ENCODE results near the gene SPACA7. TPM values are rescaled to one million over a fixed set of nuclear protein-coding genes. Genes with fewer than 3 reads are reported as not detected.

Gene SPACA7
- total RNA-seq, 1 experiment from 2014 or later = not detected

- Histone ChIP-seq H3K4me1 (ENCODE audit: control insufficient read depth in 1 of 2, insufficient read depth in 2 of 2, low read length in 2 of 2) (no peaks in the 10 kb centered on the region), H3K79me2 (ENCODE audit: insufficient read depth, low read length) (no peaks in the 10 kb centered on the region), H3K9ac (ENCODE audit: low read length) (no peak overlapping the region), H2AFZ (ENCODE audit: low read depth, low read length, poor library complexity, severe bottlenecking) (no peak overlapping the region), H3K27ac (ENCODE audit: low read depth, low read length) (no peak overlapping the region), H3K36me3 (ENCODE audit: control insufficient read depth in 1 of 2, insufficient read depth in 2 of 2, low read length in 2 of 2) (no peaks in the 10 kb centered on the region), H4K20me1 (ENCODE audit: insufficient read depth) (no peaks in the 10 kb centered on the region), H3K9me2 (ENCODE audit: insufficient read depth) (no peaks in the 10 kb centered on the region), H3K27me3 (ENCODE audit: insufficient read depth, low read length) (no peaks in the 10 kb centered on the region), H3K9me3 (ENCODE audit: control insufficient read depth in 1 of 2, insufficient read depth in 1 of 2, low read depth in 1 of 2, low read length in 2 of 2) (no peaks in the 10 kb centered on the region), H3K4me2 (ENCODE audit: low read length) (no peak overlapping the region), H3K4me3 (replicated peaks in 1 of 2; ENCODE audit: low read depth in 1 of 2, low read length in 2 of 2) (no peak overlapping the region)
- ATAC-seq (no peak), DNase-seq (ENCODE audit: low read depth, low spot score) (no peak)
- TF ChIP-seq SP1 (IDR thresholded peaks at IDR 0.05; ENCODE audit: low read depth) = no peak
- TF ChIP-seq SRF (IDR thresholded peaks at IDR 0.05; ENCODE audit: low read depth) = no peak
- no peak for TF ChIP-seq TCF7L2 (IDR thresholded peaks at IDR 0.05; ENCODE audit: borderline replicate concordance, extremely low read depth, insufficient read depth, insufficient read length)
- TF ChIP-seq POLR2AphosphoS5 (IDR thresholded peaks at IDR 0.05; ENCODE audit: low read depth, low read length) = no peak
- TF ChIP-seq FOSL1 (IDR thresholded peaks at IDR 0.05; ENCODE audit: low read depth) = no peak
- TF ChIP-seq MAX (IDR thresholded peaks at IDR 0.05) = no peak
- TF ChIP-seq, protein P1, sequence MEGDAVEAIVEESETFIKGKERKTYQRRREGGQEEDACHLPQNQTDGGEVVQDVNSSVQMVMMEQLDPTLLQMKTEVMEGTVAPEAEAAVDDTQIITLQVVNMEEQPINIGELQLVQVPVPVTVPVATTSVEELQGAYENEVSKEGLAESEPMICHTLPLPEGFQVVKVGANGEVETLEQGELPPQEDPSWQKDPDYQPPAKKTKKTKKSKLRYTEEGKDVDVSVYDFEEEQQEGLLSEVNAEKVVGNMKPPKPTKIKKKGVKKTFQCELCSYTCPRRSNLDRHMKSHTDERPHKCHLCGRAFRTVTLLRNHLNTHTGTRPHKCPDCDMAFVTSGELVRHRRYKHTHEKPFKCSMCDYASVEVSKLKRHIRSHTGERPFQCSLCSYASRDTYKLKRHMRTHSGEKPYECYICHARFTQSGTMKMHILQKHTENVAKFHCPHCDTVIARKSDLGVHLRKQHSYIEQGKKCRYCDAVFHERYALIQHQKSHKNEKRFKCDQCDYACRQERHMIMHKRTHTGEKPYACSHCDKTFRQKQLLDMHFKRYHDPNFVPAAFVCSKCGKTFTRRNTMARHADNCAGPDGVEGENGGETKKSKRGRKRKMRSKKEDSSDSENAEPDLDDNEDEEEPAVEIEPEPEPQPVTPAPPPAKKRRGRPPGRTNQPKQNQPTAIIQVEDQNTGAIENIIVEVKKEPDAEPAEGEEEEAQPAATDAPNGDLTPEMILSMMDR (IDR thresholded peaks at IDR 0.05 in 2 of 3, conservative IDR thresholded peaks at IDR 0.05 in 1 of 3; ENCODE audit: borderline replicate concordance in 1 of 3, insufficient read depth in 1 of 3, low read depth in 2 of 3, low read length in 2 of 3) = no peak
- TF ChIP-seq, protein P2, sequence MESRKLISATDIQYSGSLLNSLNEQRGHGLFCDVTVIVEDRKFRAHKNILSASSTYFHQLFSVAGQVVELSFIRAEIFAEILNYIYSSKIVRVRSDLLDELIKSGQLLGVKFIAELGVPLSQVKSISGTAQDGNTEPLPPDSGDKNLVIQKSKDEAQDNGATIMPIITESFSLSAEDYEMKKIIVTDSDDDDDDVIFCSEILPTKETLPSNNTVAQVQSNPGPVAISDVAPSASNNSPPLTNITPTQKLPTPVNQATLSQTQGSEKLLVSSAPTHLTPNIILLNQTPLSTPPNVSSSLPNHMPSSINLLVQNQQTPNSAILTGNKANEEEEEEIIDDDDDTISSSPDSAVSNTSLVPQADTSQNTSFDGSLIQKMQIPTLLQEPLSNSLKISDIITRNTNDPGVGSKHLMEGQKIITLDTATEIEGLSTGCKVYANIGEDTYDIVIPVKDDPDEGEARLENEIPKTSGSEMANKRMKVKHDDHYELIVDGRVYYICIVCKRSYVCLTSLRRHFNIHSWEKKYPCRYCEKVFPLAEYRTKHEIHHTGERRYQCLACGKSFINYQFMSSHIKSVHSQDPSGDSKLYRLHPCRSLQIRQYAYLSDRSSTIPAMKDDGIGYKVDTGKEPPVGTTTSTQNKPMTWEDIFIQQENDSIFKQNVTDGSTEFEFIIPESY (IDR thresholded peaks at IDR 0.05; ENCODE audit: extremely low read depth, insufficient replicate concordance, low read length) = no peak
- no peak for TF ChIP-seq JUND (IDR thresholded peaks at IDR 0.05)
- TF ChIP-seq EZH2 (IDR thresholded peaks at IDR 0.05) = no peak
- TF ChIP-seq REST (IDR thresholded peaks at IDR 0.05; ENCODE audit: low read depth) = no peak
- TF ChIP-seq YY1 (IDR thresholded peaks at IDR 0.05; ENCODE audit: extremely low read depth, insufficient replicate concordance, low read depth, low read length) = no peak
- TF ChIP-seq ZNF274 (IDR thresholded peaks at IDR 0.05; ENCODE audit: low read depth, low read length) = no peak
- TF ChIP-seq ELF1 (IDR thresholded peaks at IDR 0.05; ENCODE audit: borderline replicate concordance, low read depth) = no peak
- no TSS peak for BruUV-seq (replicated peaks)
- CTCF ChIA-PET = no interaction called here
- POLR2A ChIA-PET = no interaction called here
- intact Hi-C loops (cut with micrococcal nuclease) = no loop called here
- RAD21 ChIA-PET (ENCODE audit: low non-redundant PET in 1 of 2, low total read pairs in 2 of 2, uncharacterized antibody in 2 of 2, unreplicated experiment in 2 of 2) = no interaction called here
These were observed 74.7 kb downstream of the SPACA7 start for GRCh38 chr13:112450904-112451240.

All from HCT116 (cell line).